MM.1S (cell line): Measurements from ENCODE around the gene LHB.
A peak's percentile ranks its signal among the peaks of the same experiment; 100 is the strongest.

Source experiments
- EZH2 ChIP-seq: fragments of 300-600 bp; sonication (generic); optimal IDR thresholded peaks from 2 replicates; pipeline ENCODE3; 2017; ENCODE audit warnings: low read depth, mild to moderate bottlenecking, antibody characterized with exemption, low read length, mixed read lengths
- EZH2phosphoT487 ChIP-seq: fragments of 300-600 bp; sonication (generic); IDR thresholded peaks from 2 replicates; pipeline ENCODE4 v1.6.1; 2018; ENCODE audit warnings: antibody characterized with exemption, low read length
- TF ChIP-seq, protein P1 (sequence below): fragments of 300-600 bp; sonication (generic); IDR thresholded peaks from 2 replicates; pipeline ENCODE4 v1.5.1; 2016; ENCODE audit warnings: antibody characterized with exemption, low read length, mixed read lengths

DNA sequence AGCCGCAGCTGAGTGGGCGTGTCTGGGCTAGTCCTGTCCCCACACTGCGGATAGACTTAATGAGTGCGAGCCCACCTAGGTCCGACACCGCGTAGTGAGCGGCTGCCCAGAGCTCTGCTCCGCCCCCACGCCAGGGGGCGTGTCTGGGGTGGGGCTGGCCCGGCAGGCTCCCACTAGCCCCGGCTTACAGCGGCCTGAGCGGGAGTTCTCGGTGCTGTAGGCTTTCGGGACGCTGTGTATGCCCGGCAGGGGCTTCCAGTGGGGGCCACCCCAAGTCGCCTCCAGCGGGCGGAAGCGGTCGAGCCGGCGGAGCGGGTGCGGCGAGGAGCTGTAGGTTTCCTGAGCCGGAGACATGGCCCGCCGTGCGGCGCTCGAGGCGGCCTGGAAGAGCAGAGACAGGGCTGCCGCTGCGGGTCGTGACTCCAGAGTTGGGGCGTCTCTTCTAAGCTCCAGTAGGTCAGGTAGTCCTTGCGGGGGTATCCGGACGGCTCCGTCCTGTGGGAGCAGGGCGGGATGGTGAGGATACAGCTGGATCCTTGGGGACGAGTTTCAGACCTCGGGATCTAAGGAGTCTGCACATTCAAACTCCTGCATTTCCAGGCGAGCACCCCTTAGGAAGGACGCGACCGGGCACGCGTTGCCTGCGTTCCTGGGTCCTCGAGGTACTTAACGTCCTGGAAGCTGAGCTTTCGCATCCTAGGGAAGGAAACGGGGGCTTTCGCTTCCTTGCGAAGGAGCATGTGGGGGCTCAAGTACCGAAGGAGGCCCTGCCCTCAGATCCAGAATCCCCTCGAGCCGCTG, 39.4 kb upstream of the LHB start:
- TF ChIP-seq, protein P1, sequence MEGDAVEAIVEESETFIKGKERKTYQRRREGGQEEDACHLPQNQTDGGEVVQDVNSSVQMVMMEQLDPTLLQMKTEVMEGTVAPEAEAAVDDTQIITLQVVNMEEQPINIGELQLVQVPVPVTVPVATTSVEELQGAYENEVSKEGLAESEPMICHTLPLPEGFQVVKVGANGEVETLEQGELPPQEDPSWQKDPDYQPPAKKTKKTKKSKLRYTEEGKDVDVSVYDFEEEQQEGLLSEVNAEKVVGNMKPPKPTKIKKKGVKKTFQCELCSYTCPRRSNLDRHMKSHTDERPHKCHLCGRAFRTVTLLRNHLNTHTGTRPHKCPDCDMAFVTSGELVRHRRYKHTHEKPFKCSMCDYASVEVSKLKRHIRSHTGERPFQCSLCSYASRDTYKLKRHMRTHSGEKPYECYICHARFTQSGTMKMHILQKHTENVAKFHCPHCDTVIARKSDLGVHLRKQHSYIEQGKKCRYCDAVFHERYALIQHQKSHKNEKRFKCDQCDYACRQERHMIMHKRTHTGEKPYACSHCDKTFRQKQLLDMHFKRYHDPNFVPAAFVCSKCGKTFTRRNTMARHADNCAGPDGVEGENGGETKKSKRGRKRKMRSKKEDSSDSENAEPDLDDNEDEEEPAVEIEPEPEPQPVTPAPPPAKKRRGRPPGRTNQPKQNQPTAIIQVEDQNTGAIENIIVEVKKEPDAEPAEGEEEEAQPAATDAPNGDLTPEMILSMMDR: peak; percentile 11
- TF ChIP-seq EZH2phosphoT487: no peak
- no peak for TF ChIP-seq EZH2
